Inflammatory macrophage (primary cell): ENCODE data around the gene RGS9BP.
"Not testable (repeated sequence)": the region's sequence is repeated elsewhere in the genome, so short reads cannot be mapped to it uniquely, and the experiment has no call there.

ENCODE experiments used
- DNase-seq, 2 donors: peaks; one replicate each; pipeline ENCODE4 v3.0.0-alpha.2; 2020 to 2022

RGS9BP gene

GRCh38 chr19:32695506-32695905 lies 19.9 kb downstream of the RGS9BP start:
- DNase-seq, result peak; percentile 68

DNA sequence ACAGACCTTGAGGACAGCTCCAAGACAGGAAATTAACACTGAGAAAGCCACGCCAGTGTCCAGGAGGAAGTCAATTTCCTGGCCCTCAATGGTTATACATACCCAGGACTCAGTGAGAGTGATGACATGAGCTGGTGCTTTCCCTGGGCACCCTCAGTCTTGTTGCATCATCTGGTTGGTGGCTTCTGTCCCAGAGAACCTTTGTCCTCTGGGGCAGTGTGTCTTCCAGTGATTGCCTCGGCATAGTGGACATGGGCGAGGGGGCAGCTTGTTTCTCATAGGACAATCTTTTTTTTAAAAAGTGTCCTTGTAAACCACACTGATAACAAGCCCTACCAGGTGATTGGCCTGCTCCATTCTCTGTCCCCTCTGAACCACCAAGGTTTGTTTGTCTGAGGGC lies 21.1 kb downstream of the RGS9BP start:
- DNase-seq, result peak; percentile 77 to 80

- DNase-seq, result not testable (repeated sequence)
These were observed 24.5 kb downstream of the RGS9BP start for GRCh38 chr19:32700129-32700528.

- DNase-seq, result no peak
These were observed 26.4 kb downstream of the RGS9BP start for GRCh38 chr19:32702010-32702409.

DNA sequence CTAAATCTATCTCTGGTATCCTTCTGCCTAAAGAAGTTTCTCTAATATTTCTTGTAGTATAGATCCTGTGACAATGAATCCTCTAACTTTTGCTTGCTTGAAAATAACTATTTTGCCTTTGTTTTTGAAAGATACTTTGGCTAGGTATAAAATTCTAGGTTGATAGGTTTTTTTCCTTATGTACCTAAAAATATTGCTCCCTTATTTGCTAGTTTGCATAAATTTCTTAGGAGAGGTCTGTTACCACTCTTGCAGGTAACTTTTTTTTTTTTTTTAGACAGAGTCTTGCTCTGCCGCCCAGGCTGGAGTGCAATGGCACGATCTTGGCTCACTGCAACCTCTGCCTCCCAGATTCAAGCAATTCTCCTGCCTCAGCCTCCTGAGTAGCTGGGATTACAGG lies 28.4 kb downstream of the RGS9BP start:
- not testable (repeated sequence) for DNase-seq

DNA sequence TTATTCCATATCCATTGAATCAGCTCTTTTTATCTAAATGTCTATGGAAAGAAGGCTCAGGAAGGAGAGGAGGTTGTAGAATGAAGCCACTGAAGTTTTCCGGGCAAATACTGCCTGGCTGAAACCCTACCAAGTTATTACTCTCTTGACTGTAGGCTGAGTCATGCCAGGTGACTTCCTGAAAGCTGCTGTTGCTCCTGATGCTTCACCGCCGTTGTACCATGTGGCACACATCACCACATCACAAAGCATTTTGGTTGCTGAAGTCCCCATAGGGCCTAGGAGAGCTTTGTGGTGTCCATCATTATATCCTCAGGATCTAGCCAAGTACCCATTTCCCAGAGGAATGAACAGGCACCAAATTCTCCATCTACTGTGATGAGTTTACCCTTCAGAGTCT lies 32.8 kb downstream of the RGS9BP start:
- DNase-seq, result no peak

GRCh38 chr19:32709032-32709431 lies 33.4 kb downstream of the RGS9BP start:
- no peak for DNase-seq

- no peak for DNase-seq
These were observed 36.1 kb downstream of the RGS9BP start for GRCh38 chr19:32711747-32712146.

GRCh38 chr19:32716203-32716602 lies 40.6 kb downstream of the RGS9BP start:
- DNase-seq, result not testable (repeated sequence)

- no peak for DNase-seq
These were observed 41.8 kb downstream of the RGS9BP start for GRCh38 chr19:32717496-32717895.

- DNase-seq, result no peak
These were observed 42.6 kb downstream of the RGS9BP start for GRCh38 chr19:32718286-32718685.

- no peak for DNase-seq
These were observed 44.0 kb downstream of the RGS9BP start, which contains the start of gene TDRD12 for GRCh38 chr19:32719611-32720059. Gene TDRD12 (plus strand): TSS chr19:32719767. CDS start chr19:32720073, 306 bp downstream.

DNA sequence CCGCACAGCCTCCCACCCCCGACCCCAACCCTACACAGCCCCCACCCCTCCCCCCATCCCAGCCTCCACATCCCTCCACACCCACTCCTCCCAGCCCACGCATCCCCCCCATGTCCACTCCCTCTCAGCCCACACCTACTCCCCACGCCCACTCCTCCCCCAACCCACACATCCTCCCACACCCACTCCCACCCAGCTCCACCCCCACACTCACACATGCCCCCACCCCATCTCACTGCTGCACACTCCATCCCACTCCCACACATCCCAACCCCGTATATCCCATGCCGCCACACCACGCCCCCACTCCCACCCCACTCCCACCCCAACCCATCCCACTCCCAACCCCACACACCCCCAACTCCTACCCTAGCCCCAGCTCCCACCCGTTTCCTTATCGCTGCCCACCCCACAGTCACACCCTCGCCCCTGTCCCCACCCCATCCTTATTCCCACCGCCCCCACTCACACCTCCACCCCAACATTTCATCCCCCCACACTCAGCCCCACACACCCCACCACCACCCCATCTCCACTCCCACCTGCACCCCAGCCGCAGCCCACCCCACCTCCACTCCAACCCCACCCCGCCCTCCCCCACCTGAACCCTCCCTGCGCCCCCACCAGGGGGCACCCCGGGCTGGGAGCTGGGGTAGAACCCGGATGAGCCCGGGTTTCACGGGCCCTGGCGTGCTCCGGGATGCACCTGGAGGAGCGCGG lies 44.7 kb downstream of the RGS9BP start:
- DNase-seq, result no peak

DNA sequence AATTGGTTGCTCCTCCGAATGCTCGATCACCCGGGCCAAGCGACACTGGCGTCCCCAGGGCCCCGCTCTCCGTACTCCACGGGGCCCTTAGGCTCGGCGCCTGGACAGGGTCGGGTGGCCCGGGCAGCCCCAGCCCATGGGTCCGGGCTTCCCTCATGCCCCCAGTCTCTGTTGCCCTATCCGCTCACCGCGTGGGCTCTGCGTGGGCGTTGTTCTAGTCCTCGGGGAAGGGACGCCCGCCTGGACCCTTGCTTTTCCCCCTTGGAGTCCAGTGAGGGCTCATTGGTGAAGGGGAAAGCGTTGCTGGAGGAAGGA lies 45.2 kb downstream of the RGS9BP start:
- no peak for DNase-seq
